Adipose tissue (tissue), 3 donors: ENCODE data around the gene PHKA2. TPM values are rescaled to one million over a fixed set of nuclear protein-coding genes. Genes with fewer than 3 reads are reported as not detected.
"Not testable (repeated sequence)": the region's sequence is repeated elsewhere in the genome, so short reads cannot be mapped to it uniquely, and the experiment has no call there.

Experiments used
- H3K27ac ChIP-seq: one replicate; pipeline ENCODE4 v1.5.1; 2013; ENCODE audit warnings: low read depth, low read length
- WGBS, 3 donors: extraction: QIAGEN DNeasy Blood & Tissue Kit; methylation state at CpG; one replicate each; pipeline ENCODE4 v1.1.7; 2013; 5-methylcytosine and 5-hydroxymethylcytosine counted together
- polyA plus RNA-seq, 3 donors: library from polyadenylated mRNA; stranded (reverse); fragments of 200-250 nt; gene quantifications; one replicate each; pipeline ENCODE4 v1.2.3, GENCODE V29; 2013
- donor health status: healthy with polysubstance abuse.
- donor health status: Bipolar disorder and iron deficiency.
- donor health status: healthy.

Gene PHKA2
- 10 to 100 TPM; 13.4 to 30.3 (median 24.5) TPM for polyA plus RNA-seq

- WGBS, 3 donors = 1 to 28% (median 2%) methylated on average over 21 to 64 of the region's 64 CpGs
- H3K27ac ChIP-seq = peak within 1 kb of the TSS; percentile 81
Measured at GRCh38 chrX:18983666-18984380, at the start of gene PHKA2. PHKA2 (minus strand) TSS chrX:18984114; CDS start chrX:18983932, 182 bp downstream.

- 48 to 93% (median 81%) methylated on average over 3 of the region's 3 CpGs for WGBS, 3 donors
- H3K27ac ChIP-seq = no peak overlapping the region
Measured at GRCh38 chrX:19030805-19031204, 46.9 kb upstream of the PHKA2 start.

- WGBS, 3 donors = 85 to 96% (median 92%) methylated on average over 6 of the region's 6 CpGs
- H3K27ac ChIP-seq = no peak overlapping the region
Measured at GRCh38 chrX:19028560-19028959, 44.6 kb upstream of the PHKA2 start.

GRCh38 chrX:19024366-19024765 lies 40.5 kb upstream of the PHKA2 start:
- no peak overlapping the region for H3K27ac ChIP-seq
- WGBS, 3 donors = 73 to 97% (median 91%) methylated on average over 4 of the region's 4 CpGs

- 95 to 100% (median 97%) methylated on average over 2 of the region's 2 CpGs for WGBS, 3 donors
Measured at GRCh38 chrX:19019996-19020395, 36.1 kb upstream of the PHKA2 start.

GRCh38 chrX:19017271-19017670 lies 33.4 kb upstream of the PHKA2 start:
- WGBS, 3 donors = 31 to 45% (median 42%) methylated on average over 3 of the region's 3 CpGs
- H3K27ac ChIP-seq = no peak overlapping the region

More at GRCh38 chrX:19019996-19020395, 36.1 kb upstream of the PHKA2 start:
- H3K27ac ChIP-seq = no peak overlapping the region

GRCh38 chrX:19016614-19017013 lies 32.7 kb upstream of the PHKA2 start:
- H3K27ac ChIP-seq = not testable (repeated sequence)
- 89 to 96% (median 96%) methylated on average over 6 to 8 of the region's 8 CpGs for WGBS, 3 donors

GRCh38 chrX:19007868-19008267 lies 24.0 kb upstream of the PHKA2 start:
- no peak overlapping the region for H3K27ac ChIP-seq
- 72 to 99% (median 93%) methylated on average over 4 of the region's 4 CpGs for WGBS, 3 donors

GRCh38 chrX:19007011-19007410 lies 23.1 kb upstream of the PHKA2 start:
- 71 to 85% (median 79%) methylated on average over 7 of the region's 7 CpGs for WGBS, 3 donors

GRCh38 chrX:19005909-19006308 lies 22.0 kb upstream of the PHKA2 start:
- WGBS, 3 donors = 76 to 93% (median 81%) methylated on average over 4 of the region's 4 CpGs
- H3K27ac ChIP-seq = no peak overlapping the region

More at GRCh38 chrX:19007011-19007410, 23.1 kb upstream of the PHKA2 start:
- H3K27ac ChIP-seq = no peak overlapping the region

- H3K27ac ChIP-seq = no peak overlapping the region
- 82 to 94% (median 94%) methylated on average over 5 of the region's 5 CpGs for WGBS, 3 donors
Measured at GRCh38 chrX:19003756-19004155, 19.8 kb upstream of the PHKA2 start.

GRCh38 chrX:18998653-18999052 lies 14.7 kb upstream of the PHKA2 start:
- 82 to 89% (median 89%) methylated on average over 1 of the region's 1 CpG for WGBS, 3 donors
- H3K27ac ChIP-seq = no peak overlapping the region

- no peak overlapping the region for H3K27ac ChIP-seq
- 55 to 90% (median 70%) methylated on average over 4 of the region's 4 CpGs for WGBS, 3 donors
Measured at GRCh38 chrX:18997916-18998315, 14.0 kb upstream of the PHKA2 start.

GRCh38 chrX:18996536-18996935 lies 12.6 kb upstream of the PHKA2 start:
- no peak overlapping the region for H3K27ac ChIP-seq

GRCh38 chrX:18995221-18995620 lies 11.3 kb upstream of the PHKA2 start:
- WGBS, 3 donors = 71 to 80% (median 78%) methylated on average over 3 of the region's 3 CpGs
- no peak overlapping the region for H3K27ac ChIP-seq

GRCh38 chrX:18994713-18995112 lies 10.8 kb upstream of the PHKA2 start:
- WGBS, 3 donors = 68 to 85% (median 78%) methylated on average over 3 of the region's 3 CpGs
- no peak overlapping the region for H3K27ac ChIP-seq

- WGBS, 3 donors = 41 to 94% (median 76%) methylated on average over 7 of the region's 7 CpGs
- H3K27ac ChIP-seq = no peak overlapping the region
Measured at GRCh38 chrX:18992829-18993228, 8.9 kb upstream of the PHKA2 start.

- no peak overlapping the region for H3K27ac ChIP-seq
- 0 to 39% (median 3%) methylated on average over 4 of the region's 4 CpGs for WGBS, 3 donors
Measured at GRCh38 chrX:18985186-18985435, 1.2 kb upstream of the PHKA2 start.

GRCh38 chrX:18984381-18985185 lies 669 bp upstream of the PHKA2 start:
- 0 to 16% (median 0%) methylated on average over 28 to 69 of the region's 71 CpGs for WGBS, 3 donors
- H3K27ac ChIP-seq = peak overlapping the region; percentile 81
